K562 (cell line): ENCODE results near the gene GP1BA. TPM values are rescaled to one million over a fixed set of nuclear protein-coding genes. Genes with fewer than 3 reads are reported as not detected.

Source experiments
- ATAC-seq: fragments of 200-7000 bp; cut with Tn5 transposase; 3 replicates; pipeline ENCODE4 v1.9.1; 2020; ENCODE audit warnings: moderate library complexity
- BruUV-seq: library from RNA; stranded (reverse); fragments of 400-500 nt; replicated peaks from 2 replicates; lab custom pipeline; 2021; lab: Mats Ljungman, UMichigan
- CTCF ChIA-PET: fragments of 300-600 bp; formaldehyde crosslinking; extraction: SDS; loops from one replicate; lab custom pipeline; 2021; ENCODE audit warnings: low intra/inter-chr PET ratio; lab: Yijun Ruan, JAX
- POLR2A ChIA-PET: fragments of 300-600, 350-650 bp; sonication (Branson Sonifier 250); formaldehyde crosslinking; extraction: SDS; loops from one replicate; lab custom pipeline; 2021; ENCODE audit warnings: antibody characterized with exemption, inconsistent platforms; lab: Yijun Ruan, JAX
- DNase-seq, 4 experiments: peaks; one replicate each; pipeline versions ENCODE4 v3.0.0 to v3.0.0-alpha.2; 2011 to 2018; ENCODE audit warnings: low spot score in 3 of 4, mixed read lengths in 3 of 4; ENCODE audit errors: extremely low read depth in 1 of 4
- FAIRE-seq: peaks from 2 replicates; lab custom pipeline; 2011; peaks lifted over from hg19 to GRCh38; lab: Jason Lieb, UNC
- H2AFZ ChIP-seq: 2 replicates; pipeline ENCODE4 v1.6.0; 2011; ENCODE audit warnings: low read depth, low read length, control low read depth, inconsistent platforms
- H3K27ac ChIP-seq: fragments of 200-600 bp; 3 replicates; pipeline ENCODE4 v1.8.0; 2011; ENCODE audit warnings: low read depth, mild to moderate bottlenecking, control low read depth, inconsistent platforms, low read length, moderate library complexity, mixed read lengths; ENCODE audit errors: extremely low read depth
- H3K27me3 ChIP-seq, 2 experiments: fragments of 300-600 bp in 1 of 2; 2 replicates in 1 of 2; 3 replicates in 1 of 2; pipeline versions ENCODE4 v1.6.0 to v1.8.0; 2011; ENCODE audit warnings: inconsistent platforms in 2 of 2, low read length in 2 of 2, mild to moderate bottlenecking in 1 of 2, mixed read lengths in 1 of 2, moderate library complexity in 1 of 2; ENCODE audit not compliant: control insufficient read depth in 2 of 2, insufficient read depth in 2 of 2
- H3K36me3 ChIP-seq: fragments of 300-600 bp; 3 replicates; pipeline ENCODE4 v1.8.0; 2011; ENCODE audit warnings: mild to moderate bottlenecking, low read length, inconsistent platforms; ENCODE audit not compliant: control insufficient read depth, insufficient read depth
- H3K4me1 ChIP-seq, 2 experiments: fragments of 200-600 bp in 1 of 2; replicated peaks in 1 of 2; 2 replicates in 1 of 2; 3 replicates in 1 of 2; pipeline versions ENCODE4 v1.5.1 to v1.8.0; 2011; ENCODE audit warnings: inconsistent platforms in 2 of 2, low read length in 2 of 2, mild to moderate bottlenecking in 1 of 2, mixed read lengths in 1 of 2, moderate library complexity in 1 of 2; ENCODE audit not compliant: control insufficient read depth in 2 of 2, insufficient read depth in 2 of 2
- H3K4me2 ChIP-seq: 2 replicates; pipeline ENCODE4 v1.6.1; 2011; ENCODE audit warnings: low read length, control low read depth, inconsistent platforms, mixed read lengths; ENCODE audit not compliant: insufficient read depth
- H3K4me3 ChIP-seq: fragments of 200-600 bp; sonication (generic), shearing (Covaris generic); 2 replicates; pipeline ENCODE4 v1.5.1; 2016; ENCODE audit warnings: control low read depth, inconsistent platforms
- H3K79me2 ChIP-seq: fragments of 200-600 bp; 3 replicates; pipeline ENCODE4 v1.8.0; 2011; ENCODE audit warnings: low read length, inconsistent platforms; ENCODE audit not compliant: control insufficient read depth, insufficient read depth
- H3K9ac ChIP-seq, 2 experiments: 2 replicates each; pipeline versions ENCODE4 v1.6.0 to v1.6.1; 2011; ENCODE audit warnings: low read depth in 2 of 2, low read length in 2 of 2, control low read depth in 1 of 2, inconsistent platforms in 1 of 2, mild to moderate bottlenecking in 1 of 2, mixed read lengths in 1 of 2; ENCODE audit not compliant: insufficient read depth in 1 of 2
- H3K9me1 ChIP-seq: one replicate; pipeline ENCODE4 v1.6.0; 2011; ENCODE audit warnings: inconsistent platforms, mild to moderate bottlenecking, low read length, moderate library complexity; ENCODE audit not compliant: control insufficient read depth, insufficient read depth
- H3K9me3 ChIP-seq: replicated peaks from 2 replicates; pipeline ENCODE4 v1.5.1; 2011; ENCODE audit warnings: low read depth, low read length, inconsistent platforms; ENCODE audit not compliant: control insufficient read depth, insufficient read depth
- H4K20me1 ChIP-seq: replicated peaks from 2 replicates; pipeline ENCODE4 v1.6.1; 2011; ENCODE audit warnings: low read length, inconsistent platforms, mixed read lengths; ENCODE audit not compliant: control insufficient read depth, insufficient read depth
- CEBPB ChIP-seq: fragments of 450-650 bp; IDR thresholded peaks from 2 replicates; pipeline ENCODE4 v1.6.1; 2016; ENCODE audit warnings: missing genetic modification characterization, missing compliant biosample characterization
- CEBPG ChIP-seq, 3 experiments: fragments of 200-800 bp in 1 of 3; sonication (Bioruptor generic) in 1 of 3; sonication (generic) in 1 of 3; formaldehyde crosslinking in 1 of 3; IDR thresholded peaks in 2 of 3; conservative IDR thresholded peaks in 1 of 3; 2 replicates each; pipeline versions ENCODE4 v1.6.1 to v1.8.0; 2016 to 2022; ENCODE audit warnings: missing compliant biosample characterization in 2 of 3, missing genetic modification characterization in 2 of 3, mild to moderate bottlenecking in 1 of 3, missing genetic modification reagents in 1 of 3
- NR1H2 ChIP-seq: sonication (generic); formaldehyde crosslinking; IDR thresholded peaks from 2 replicates; pipeline ENCODE4 v1.4.0; 2020; ENCODE audit warnings: mild to moderate bottlenecking, missing genetic modification reagents
- RBM39 ChIP-seq: fragments of 200-400 bp; formaldehyde crosslinking; optimal IDR thresholded peaks from 2 replicates; pipeline ENCODE3; 2018; ENCODE audit warnings: low read depth, low read length
- REST ChIP-seq, 2 experiments: fragments of 450-650 bp; formaldehyde crosslinking in 1 of 2; IDR thresholded peaks; 2 replicates each; pipeline versions ENCODE4 v1.4.0 to v1.6.1; 2014 to 2020; ENCODE audit warnings: mild to moderate bottlenecking in 2 of 2, borderline replicate concordance in 1 of 2, low read depth in 1 of 2
- SAP30 ChIP-seq: fragments of 200-600 bp; sonication (generic); IDR thresholded peaks from 2 replicates; pipeline ENCODE4 v1.6.1; 2012; ENCODE audit warnings: borderline replicate concordance, low read depth, mild to moderate bottlenecking, moderate library complexity, low read length, control low read depth, inconsistent platforms; ENCODE audit not compliant: insufficient read depth, poor library complexity, severe bottlenecking
- SP2 ChIP-seq: IDR thresholded peaks from 2 replicates; pipeline ENCODE4 v1.6.1; 2011; ENCODE audit warnings: mild to moderate bottlenecking, low read depth, low read length, moderate library complexity; ENCODE audit not compliant: poor library complexity, severe bottlenecking; ENCODE audit errors: extremely low read depth
- TAF7 ChIP-seq: fragments of 450-650 bp; IDR thresholded peaks from 2 replicates; pipeline ENCODE4 v1.6.1; 2016; ENCODE audit warnings: missing genetic modification characterization, missing compliant biosample characterization
- TBP ChIP-seq: optimal IDR thresholded peaks from 2 replicates; pipeline ENCODE3; 2011; ENCODE audit warnings: low read depth, low read length, improper control_type of control experiment
- TCFL5 ChIP-seq: fragments of 250-450 bp; sonication (Bioruptor Pico); conservative IDR thresholded peaks from 2 replicates; pipeline ENCODE4 v1.6.1; 2021; ENCODE audit warnings: mild to moderate bottlenecking, moderate library complexity, matching md5 sums
- TOE1 ChIP-seq, 2 experiments: fragments of 450-650 bp in 1 of 2; sonication (generic) in 1 of 2; formaldehyde crosslinking in 1 of 2; IDR thresholded peaks; 2 replicates each; pipeline versions ENCODE4 v1.7.1 to v1.8.0; 2016 to 2022; ENCODE audit warnings: borderline replicate concordance in 2 of 2, mild to moderate bottlenecking in 2 of 2, antibody characterized with exemption in 1 of 2, inconsistent platforms in 1 of 2, low read depth in 1 of 2, missing genetic modification reagents in 1 of 2, moderate library complexity in 1 of 2
- WGBS: fragments of 100-300 bp; shearing (Covaris generic); methylation state at CpG from one replicate; pipeline ENCODE4 v1.1.6; 2016; ENCODE audit warnings: low coverage, mixed read lengths; ENCODE audit not compliant: insufficient coverage; ENCODE audit errors: missing lambda C conversion rate; 5-methylcytosine and 5-hydroxymethylcytosine counted together
- in situ Hi-C: fragments of 300-500 bp; cut with MboI; formaldehyde crosslinking; loops from 4 replicates; pipeline ENCODE4 v1.15.0; 2018; ENCODE audit warnings: inconsistent platforms, mixed read lengths
- intact Hi-C: fragments of 100-400 bp; cut with micrococcal nuclease; formaldehyde crosslinking; loops from 2 replicates; pipeline ENCODE4 v1.14.2; 2022
- polyA plus RNA-seq, 8 experiments: library from polyadenylated mRNA; depleted of rRNA in 4 of 8; stranded (reverse) in 5 of 8; unstranded in 3 of 8; fragments of >200 nt; fragmentation: Nextera tagmentation in 2 of 8; fragmentation: Illumina TruSeq in 1 of 8; extraction: Ambion mirVana in 2 of 8; extraction: Trizol in 1 of 8; gene quantifications; 2 replicates each; pipeline versions ENCODE4 v1.2.1 to v1.2.3, GENCODE V29; 2011 to 2014; ENCODE audit warnings: inconsistent platforms in 1 of 8, missing spikeins in 1 of 8
- total RNA-seq, 7 experiments: library from RNA; depleted of rRNA in 6 of 7; stranded (reverse); fragments of >200 nt in 6 of 7; fragmentation: Illumina TruSeq in 2 of 7; extraction: Trizol in 2 of 7; gene quantifications; 2 replicates each; pipeline versions ENCODE4 v1.2.1 to v1.2.3, GENCODE V29; 2011 to 2021; ENCODE audit warnings: low replicate concordance in 1 of 7

Gene GP1BA
- total and polyA plus RNA-seq, 9 of the 15 experiments (the other 6 are each of a cell fraction or from before 2014, with no cell fraction given): 0.01 TPM; not detected in 8

- H3K36me3 ChIP-seq: peaks cover 57% of the 10 kb centered on the region
- peak overlapping the region; percentile 96 for H3K4me3 ChIP-seq
- H3K27me3 ChIP-seq: no peaks in the 10 kb centered on the region
- no peaks in the 10 kb centered on the region for H3K9me1 ChIP-seq
- in situ Hi-C loops: no loop called here
- CTCF ChIA-PET: no interaction called here
- no TSS peak for BruUV-seq
- DNase-seq (no peak), FAIRE-seq (no peak), ATAC-seq (peak; percentile 3; the same call in 2 of the 3 replicates)
- H3K79me2 ChIP-seq: peaks cover 58% of the 10 kb centered on the region
- H3K9me3 ChIP-seq: no peaks in the 10 kb centered on the region
- H4K20me1 ChIP-seq: no peaks in the 10 kb centered on the region
- peak overlapping the region; percentile 64 for H2AFZ ChIP-seq
- peak overlapping the region; percentile 96 for H3K4me2 ChIP-seq
- WGBS: under 1% methylated on average over 15 of the region's 16 CpGs
- intact Hi-C loops: no loop called here
- H3K4me1 ChIP-seq: peaks cover 13 to 28% of the 10 kb centered on the region in 2 experiments; a peak in 4 of 5 replicates
- H3K9ac ChIP-seq: peak overlapping the region; percentile 95 to 98
- POLR2A ChIA-PET: interaction anchor here (0.6 to 1.6 kb wide), 9 partner anchors 11 to 162 kb away, joined by 3 to 20 read pairs (median 3); partner anchors contain the start of genes ENO3 and PFN1
- peak overlapping the region; percentile 90 for H3K27ac ChIP-seq
- TF ChIP-seq TBP (no peak), CEBPG (CRISPR knock-in tag; IDR thresholded peaks at IDR 0.05) (no peak), CEBPG (tag; conservative IDR thresholded peaks at IDR 0.05 in 1 of 2, IDR thresholded peaks at IDR 0.05 in 1 of 2) (peak in 1 of 2 experiments; percentile 53; a peak in 1 of 4 replicates), SAP30 (peak; percentile 73), REST (IDR thresholded peaks at IDR 0.05; ENCODE audit: borderline replicate concordance) (no peak), REST (CRISPR knock-in tag; IDR thresholded peaks at IDR 0.05; ENCODE audit: low read depth) (0 out of 2 replicates have a peak, but pooled peaks have one; percentile 15), TAF7 (peak; percentile 31; the same call in 1 of the 2 replicates), CEBPB (tag) (peak; percentile 43; the same call in 1 of the 2 replicates), RBM39 (no peak), TOE1 (IDR thresholded peaks at IDR 0.05; ENCODE audit: borderline replicate concordance) (0 out of 2 replicates have a peak, but pooled peaks have one; percentile 23), TOE1 (CRISPR knock-in tag; IDR thresholded peaks at IDR 0.05; ENCODE audit: borderline replicate concordance, low read depth) (no peak), SP2 (no peak), TCFL5 (CRISPR knock-in tag) (no peak), NR1H2 (no peak)
These were observed 7.4 kb downstream of the GP1BA start for GRCh38 chr17:4939546-4939795.
